Gastroesophageal sphincter (tissue), 3 donors: ENCODE data around the gene ATP2B2.

Experiments
- CTCF ChIP-seq, 4 experiments: fragments of 200-600 bp in 2 of 4; fragments of 450-650 bp in 2 of 4; sonication (generic) in 1 of 4; IDR thresholded peaks; one replicate each; pipeline ENCODE4 v1.5.1; 2017 to 2019; ENCODE audit warnings: antibody characterized with exemption in 4 of 4, mild to moderate bottlenecking in 2 of 4, moderate library complexity in 2 of 4
- POLR2A ChIP-seq, 2 donors: fragments of 450-650 bp; IDR thresholded peaks; one replicate each; pipeline ENCODE4 v1.6.1; 2017; ENCODE audit warnings: antibody characterized with exemption in 2 of 2, mild to moderate bottlenecking in 2 of 2, moderate library complexity in 1 of 2

- TF ChIP-seq CTCF (IDR thresholded peaks at IDR 0.05) (no peak), POLR2A (IDR thresholded peaks at IDR 0.05) (no peak)
Observed at GRCh38 chr3:10340046-10340445, 165.3 kb downstream of the ATP2B2 start.
